Panc1 (cell line): ENCODE results near the gene USO1. TPM values are rescaled to one million over a fixed set of nuclear protein-coding genes. Genes with fewer than 3 reads are reported as not detected.

Experiments used
- ATAC-seq: fragments of 200-7000 bp; cut with Tn5 transposase; 2 replicates; pipeline ENCODE4 v1.9.1; 2020; ENCODE audit warnings: mild to moderate bottlenecking, moderate library complexity
- BruUV-seq: library from RNA; stranded (reverse); fragments of 400-500 nt; replicated peaks from 2 replicates; lab custom pipeline; 2021; lab: Mats Ljungman, UMichigan
- CTCF ChIA-PET: fragments of 300-600 bp; sonication (Branson Sonifier 250); formaldehyde crosslinking; loops from one replicate; lab custom pipeline; 2022; ENCODE audit warnings: antibody characterized with exemption; lab: Charles Lee
- POLR2A ChIA-PET: fragments of 300-600 bp; sonication (Branson Sonifier 250); formaldehyde crosslinking; loops from one replicate; lab custom pipeline; 2022; ENCODE audit warnings: antibody characterized with exemption; lab: Charles Lee
- DNase-seq: peaks from one replicate; pipeline ENCODE4 v3.0.0-alpha.2; 2010; ENCODE audit warnings: low read depth, low spot score
- H3K27ac ChIP-seq: 2 replicates; pipeline ENCODE4 v1.5.1; 2011; ENCODE audit warnings: mild to moderate bottlenecking, low read length, inconsistent platforms
- H3K27me3 ChIP-seq: fragments of 200-500 bp; sonication (Bioruptor generic); 2 replicates; pipeline ENCODE4 v1.6.0; 2014; ENCODE audit warnings: low read length, inconsistent platforms; ENCODE audit not compliant: control insufficient read depth, insufficient read depth
- H3K36me3 ChIP-seq: fragments of 200-500 bp; sonication (Bioruptor generic); 2 replicates; pipeline ENCODE4 v1.5.1; 2014; ENCODE audit warnings: inconsistent platforms, mild to moderate bottlenecking, low read length, moderate library complexity; ENCODE audit not compliant: control insufficient read depth, insufficient read depth
- H3K4me1 ChIP-seq: 2 replicates; pipeline ENCODE4 v1.5.1; 2011; ENCODE audit warnings: inconsistent platforms, mild to moderate bottlenecking, low read length, moderate library complexity; ENCODE audit not compliant: control insufficient read depth, insufficient read depth
- H3K4me3 ChIP-seq, 2 experiments: 2 replicates each; pipeline ENCODE4 v1.5.1; 2011 to 2012; ENCODE audit warnings: low read depth in 2 of 2, low read length in 2 of 2, mild to moderate bottlenecking in 2 of 2, inconsistent platforms in 1 of 2, moderate library complexity in 1 of 2
- H3K9me3 ChIP-seq: fragments of 200-500 bp; sonication (Bioruptor generic); 2 replicates; pipeline ENCODE4 v1.5.1; 2014; ENCODE audit warnings: low read depth, mild to moderate bottlenecking, inconsistent platforms, low read length, moderate library complexity; ENCODE audit not compliant: control insufficient read depth, insufficient read depth
- CTCF ChIP-seq: fragments of 450-650 bp; IDR thresholded peaks from 2 replicates; pipeline ENCODE4 v1.5.1; 2017; ENCODE audit warnings: mild to moderate bottlenecking
- POLR2AphosphoS5 ChIP-seq: IDR thresholded peaks from 2 replicates; pipeline ENCODE4 v1.6.1; 2012; ENCODE audit warnings: mild to moderate bottlenecking, low read depth, low read length, moderate library complexity
- REST ChIP-seq, 2 experiments: IDR thresholded peaks; 2 replicates each; pipeline ENCODE4 v1.6.1; 2011 to 2012; ENCODE audit warnings: low read depth in 2 of 2, control low read depth in 1 of 2, low read length in 1 of 2, mild to moderate bottlenecking in 1 of 2, moderate library complexity in 1 of 2; ENCODE audit not compliant: insufficient read depth in 1 of 2
- SIN3A ChIP-seq: IDR thresholded peaks from 2 replicates; pipeline ENCODE4 v1.6.1; 2012; ENCODE audit warnings: low read depth, mild to moderate bottlenecking, low read length, moderate library complexity, borderline replicate concordance; ENCODE audit not compliant: insufficient read depth
- TCF7L2 ChIP-seq: IDR thresholded peaks from 2 replicates; pipeline ENCODE4 v1.6.1; 2011; ENCODE audit warnings: mild to moderate bottlenecking, low read depth, low read length, inconsistent platforms
- in situ Hi-C: cut with HindIII; loops from 2 replicates; pipeline ENCODE4 v1.10.0; 2016; ENCODE audit warnings: low sequenced_read_pairs, low pct_unique_long_range_greater_than_20kb
- intact Hi-C: fragments of 100-400 bp; cut with micrococcal nuclease; formaldehyde crosslinking; loops from one replicate; pipeline ENCODE4 v1.10.0; 2022; ENCODE audit not compliant: unreplicated experiment
- total RNA-seq: library from RNA; stranded (reverse); gene quantifications from one replicate; pipeline ENCODE4 v1.2.1, GENCODE V29; 2021; ENCODE audit not compliant: unreplicated experiment

Gene USO1
- total RNA-seq, 1 experiment from 2014 or later = 50.0 TPM

GRCh38 chr4:75830906-75831305 is 106.5 kb downstream of the USO1 start:
- no TSS peak for BruUV-seq
- ATAC-seq (no peak), DNase-seq (no peak)
- ChIA-PET POLR2A (no interaction called here), CTCF (no interaction called here)
- Histone ChIP-seq H3K9me3 (no peaks in the 10 kb centered on the region), H3K4me3 (no peak overlapping the region), H3K4me1 (no peaks in the 10 kb centered on the region), H3K36me3 (no peaks in the 10 kb centered on the region), H3K27me3 (no peaks in the 10 kb centered on the region), H3K27ac (no peak overlapping the region)
- in situ Hi-C loops = no loop called here
- intact Hi-C loops = no loop called here
- TF ChIP-seq TCF7L2 = no peak
- TF ChIP-seq REST (IDR thresholded peaks at IDR 0.05; ENCODE audit: insufficient read depth in 1 of 2, low read depth in 2 of 2, low read length in 1 of 2) = no peak
- TF ChIP-seq POLR2AphosphoS5 = no peak
- no peak for TF ChIP-seq SIN3A
- TF ChIP-seq CTCF = no peak

- ChIA-PET POLR2A (no interaction called here), CTCF (no interaction called here)
- DNase-seq (no peak), ATAC-seq (no peak)
- TF ChIP-seq CTCF (no peak), TCF7L2 (no peak), SIN3A (no peak), REST (IDR thresholded peaks at IDR 0.05; ENCODE audit: insufficient read depth in 1 of 2, low read depth in 2 of 2, low read length in 1 of 2) (no peak), POLR2AphosphoS5 (no peak)
- no peaks in the 10 kb centered on the region for H3K4me1 ChIP-seq
- in situ Hi-C loops (no loop called here), intact Hi-C loops (no loop called here)
- H3K27ac ChIP-seq = no peak overlapping the region
- H3K9me3 ChIP-seq = no peaks in the 10 kb centered on the region
- H3K27me3 ChIP-seq = no peaks in the 10 kb centered on the region
- H3K36me3 ChIP-seq = no peaks in the 10 kb centered on the region
- H3K4me3 ChIP-seq = no peak overlapping the region
- BruUV-seq = no TSS peak
These were observed 107.6 kb downstream of the USO1 start for GRCh38 chr4:75831856-75832405.
